RWPE2 (cell line): ENCODE data around the gene PRSS12.

ENCODE experiments used
- ATAC-seq: fragments of 200-7000 bp; cut with Tn5 transposase; 3 replicates; pipeline ENCODE4 v1.9.1; 2021; ENCODE audit warnings: low read depth
- DNase-seq: peaks from one replicate; pipeline ENCODE4 v3.0.0-alpha.2; 2020; ENCODE audit warnings: low spot score
- H3K27ac ChIP-seq: fragments of 450-650 bp; 2 replicates; pipeline ENCODE4 v1.5.1; 2017; ENCODE audit warnings: mild to moderate bottlenecking; ENCODE audit not compliant: poor library complexity, severe bottlenecking
- H3K27me3 ChIP-seq: fragments of 250-450 bp; sonication (Bioruptor Pico); 2 replicates; pipeline ENCODE4 v1.5.1; 2021; ENCODE audit warnings: mild to moderate bottlenecking, moderate library complexity; ENCODE audit not compliant: insufficient read depth, poor library complexity, severe bottlenecking
- H3K36me3 ChIP-seq: fragments of 250-450 bp; sonication (Bioruptor Pico); 2 replicates; pipeline ENCODE4 v1.5.1; 2020; ENCODE audit warnings: low read depth, mild to moderate bottlenecking, moderate library complexity
- H3K4me1 ChIP-seq: fragments of 250-450 bp; sonication (Bioruptor Pico); 2 replicates; pipeline ENCODE4 v1.5.1; 2021; ENCODE audit warnings: mild to moderate bottlenecking, moderate library complexity; ENCODE audit not compliant: insufficient read depth, poor library complexity, severe bottlenecking
- H3K4me3 ChIP-seq: fragments of 250-450 bp; sonication (Bioruptor Pico); 2 replicates; pipeline ENCODE4 v1.5.1; 2021; ENCODE audit warnings: mild to moderate bottlenecking, moderate library complexity; ENCODE audit not compliant: severe bottlenecking
- H3K9me3 ChIP-seq: fragments of 250-450 bp; sonication (Bioruptor Pico); 2 replicates; pipeline ENCODE4 v1.5.1; 2021; ENCODE audit warnings: mild to moderate bottlenecking, moderate library complexity; ENCODE audit not compliant: severe bottlenecking
- TF ChIP-seq, protein P1 (sequence below): fragments of 450-650 bp; IDR thresholded peaks from one replicate; pipeline ENCODE4 v1.5.1; 2017; ENCODE audit warnings: mild to moderate bottlenecking, moderate library complexity; ENCODE audit not compliant: poor library complexity, severe bottlenecking

The PRSS12 gene

DNA sequence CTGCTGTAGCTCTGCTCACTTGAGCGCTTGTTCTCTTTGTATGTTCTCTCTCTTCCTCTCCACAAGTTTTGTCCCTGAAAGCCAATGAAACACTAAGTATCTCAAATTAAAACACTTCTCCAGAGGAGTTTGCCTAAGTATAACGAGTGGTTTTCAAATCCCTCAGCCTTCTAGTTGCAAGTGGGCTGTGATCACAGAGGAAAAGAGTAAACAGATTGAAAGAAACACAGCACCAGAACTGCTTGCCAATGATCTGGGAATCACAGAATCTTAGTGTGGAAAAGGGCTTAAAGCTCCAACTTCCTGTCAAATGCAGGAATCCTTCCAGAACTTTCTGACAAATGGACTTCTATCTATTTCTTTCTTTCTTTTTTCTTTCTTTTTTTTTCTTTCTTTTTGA is 4.8 kb upstream of the PRSS12 start:
- H3K4me1 ChIP-seq = no peaks in the 10 kb centered on the region
- H3K4me3 ChIP-seq = no peak overlapping the region
- no peak for ATAC-seq
- TF ChIP-seq, protein P1, sequence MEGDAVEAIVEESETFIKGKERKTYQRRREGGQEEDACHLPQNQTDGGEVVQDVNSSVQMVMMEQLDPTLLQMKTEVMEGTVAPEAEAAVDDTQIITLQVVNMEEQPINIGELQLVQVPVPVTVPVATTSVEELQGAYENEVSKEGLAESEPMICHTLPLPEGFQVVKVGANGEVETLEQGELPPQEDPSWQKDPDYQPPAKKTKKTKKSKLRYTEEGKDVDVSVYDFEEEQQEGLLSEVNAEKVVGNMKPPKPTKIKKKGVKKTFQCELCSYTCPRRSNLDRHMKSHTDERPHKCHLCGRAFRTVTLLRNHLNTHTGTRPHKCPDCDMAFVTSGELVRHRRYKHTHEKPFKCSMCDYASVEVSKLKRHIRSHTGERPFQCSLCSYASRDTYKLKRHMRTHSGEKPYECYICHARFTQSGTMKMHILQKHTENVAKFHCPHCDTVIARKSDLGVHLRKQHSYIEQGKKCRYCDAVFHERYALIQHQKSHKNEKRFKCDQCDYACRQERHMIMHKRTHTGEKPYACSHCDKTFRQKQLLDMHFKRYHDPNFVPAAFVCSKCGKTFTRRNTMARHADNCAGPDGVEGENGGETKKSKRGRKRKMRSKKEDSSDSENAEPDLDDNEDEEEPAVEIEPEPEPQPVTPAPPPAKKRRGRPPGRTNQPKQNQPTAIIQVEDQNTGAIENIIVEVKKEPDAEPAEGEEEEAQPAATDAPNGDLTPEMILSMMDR = no peak
- no peaks in the 10 kb centered on the region for H3K27me3 ChIP-seq
- DNase-seq = no peak
- no peaks in the 10 kb centered on the region for H3K36me3 ChIP-seq
- H3K9me3 ChIP-seq = no peaks in the 10 kb centered on the region
- no peak overlapping the region for H3K27ac ChIP-seq

DNA sequence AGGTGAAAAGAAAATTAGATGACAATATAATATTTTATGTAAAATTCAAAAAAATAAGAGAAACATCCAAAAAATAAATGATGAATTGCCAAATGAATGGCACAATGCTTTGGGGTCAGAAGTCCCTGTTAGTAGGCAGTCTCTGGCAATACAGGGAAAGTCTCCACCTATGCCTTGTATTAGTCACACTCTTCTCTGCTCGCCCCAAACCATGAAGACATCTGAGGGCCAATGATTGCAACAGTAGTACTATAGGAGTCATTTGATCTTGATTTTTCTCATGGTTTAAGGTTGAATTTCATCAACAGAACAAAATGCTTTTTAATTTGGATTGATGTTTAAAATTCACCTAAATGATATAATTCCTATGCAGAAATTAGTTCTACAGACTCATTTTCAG is 3.9 kb upstream of the PRSS12 start:
- no peak for ATAC-seq
- no peaks in the 10 kb centered on the region for H3K36me3 ChIP-seq
- no peak overlapping the region for H3K4me3 ChIP-seq
- no peak for DNase-seq
- H3K27ac ChIP-seq = no peak overlapping the region
- H3K4me1 ChIP-seq = no peaks in the 10 kb centered on the region
- H3K9me3 ChIP-seq = no peaks in the 10 kb centered on the region
- TF ChIP-seq, protein P1 = no peak
- no peaks in the 10 kb centered on the region for H3K27me3 ChIP-seq

DNA sequence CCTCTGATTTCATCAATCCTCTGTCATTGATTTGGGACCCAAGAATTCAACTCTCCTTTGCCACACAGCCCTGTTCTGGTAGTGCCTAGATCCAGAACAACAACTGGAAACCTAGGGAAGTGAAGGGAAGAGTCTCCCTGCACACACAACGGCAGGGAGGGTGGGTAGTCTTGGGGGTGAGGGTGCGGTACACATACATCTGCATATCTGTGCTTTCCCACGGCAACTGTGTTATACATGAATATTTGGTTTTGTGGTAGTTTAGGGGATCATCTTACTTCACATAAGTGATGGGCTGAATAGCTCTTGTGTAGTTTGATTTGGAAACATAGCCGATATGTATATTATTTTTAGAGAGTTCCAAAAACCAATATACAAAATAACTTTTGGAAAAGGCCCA is 3.3 kb upstream of the PRSS12 start:
- Histone ChIP-seq H3K27ac (no peak overlapping the region), H3K4me1 (peaks cover 4% of the 10 kb centered on the region), H3K27me3 (no peaks in the 10 kb centered on the region), H3K4me3 (no peak overlapping the region), H3K36me3 (no peaks in the 10 kb centered on the region), H3K9me3 (no peaks in the 10 kb centered on the region)
- DNase-seq (no peak), ATAC-seq (no peak)
- TF ChIP-seq, protein P1 = no peak

DNA sequence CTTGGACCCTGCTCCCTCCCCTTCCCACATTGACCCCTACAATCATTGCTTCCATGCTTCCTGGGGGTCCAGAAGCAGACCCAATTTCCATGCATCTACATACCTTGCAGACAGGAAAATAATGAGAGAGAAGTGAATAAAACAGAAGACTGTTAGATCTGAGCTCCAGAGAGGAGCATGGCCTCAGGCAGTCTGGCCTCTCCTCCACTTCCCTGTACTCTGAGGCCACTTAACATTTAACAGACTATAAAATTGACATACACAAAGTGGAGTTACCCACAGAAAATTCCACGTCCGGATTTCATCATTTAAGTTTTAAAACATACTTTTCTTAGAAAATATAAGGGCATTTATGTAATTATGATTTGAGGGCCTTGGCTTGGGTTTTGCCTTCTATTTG is 2.1 kb upstream of the PRSS12 start:
- Histone ChIP-seq H3K27me3 (no peaks in the 10 kb centered on the region), H3K36me3 (no peaks in the 10 kb centered on the region), H3K9me3 (no peaks in the 10 kb centered on the region), H3K27ac (no peak overlapping the region), H3K4me3 (no peak overlapping the region), H3K4me1 (peaks cover 7% of the 10 kb centered on the region)
- ATAC-seq = no peak
- TF ChIP-seq, protein P1 = no peak
- DNase-seq = no peak

DNA sequence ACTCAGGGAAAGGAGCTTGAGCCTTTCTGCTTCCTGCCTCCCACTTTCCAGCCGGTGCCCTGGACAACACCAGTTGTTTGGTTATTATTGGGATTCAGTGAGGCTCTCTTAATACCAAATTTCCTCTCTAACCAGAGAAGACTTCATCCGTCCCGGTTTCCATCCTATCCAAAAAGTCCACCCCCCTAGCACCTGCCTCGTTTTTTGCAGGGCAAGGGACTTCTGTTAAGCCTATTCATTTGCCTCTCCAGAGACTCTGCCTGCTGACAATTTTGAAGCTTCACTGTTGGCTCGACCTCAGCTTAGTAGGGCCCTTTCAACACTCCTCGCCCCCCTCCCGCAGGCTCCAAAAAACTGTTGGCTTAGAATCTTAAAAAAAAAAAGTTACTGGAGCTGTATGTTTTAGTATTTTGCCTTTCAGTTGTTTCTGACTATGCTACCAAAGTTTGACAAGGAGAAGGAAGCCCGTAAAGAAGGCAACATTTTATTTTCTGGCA is 779 bp upstream of the PRSS12 start:
- no peak for ATAC-seq

More for the DNA sequence above, 779 bp upstream of the PRSS12 start:
- H3K27ac ChIP-seq = no peak overlapping the region
- DNase-seq = no peak
- H3K4me1 ChIP-seq = peaks cover 15% of the 10 kb centered on the region
- TF ChIP-seq, protein P1 = no peak
- peak overlapping the region; percentile 48 for H3K4me3 ChIP-seq
- H3K27me3 ChIP-seq = no peaks in the 10 kb centered on the region
- no peaks in the 10 kb centered on the region for H3K9me3 ChIP-seq
- no peaks in the 10 kb centered on the region for H3K36me3 ChIP-seq
